OCI-M2 (cell line): ENCODE data around the gene AREG.
"Not testable (repeated sequence)": the region's sequence is repeated elsewhere in the genome, so short reads cannot be mapped to it uniquely, and the experiment has no call there.

Experiments used
- DNase-seq: peaks from one replicate; lab custom pipeline; 2025; ENCODE audit not compliant: unreplicated experiment; lab: John Stamatoyannopoulos, UW

The AREG gene, protein sequence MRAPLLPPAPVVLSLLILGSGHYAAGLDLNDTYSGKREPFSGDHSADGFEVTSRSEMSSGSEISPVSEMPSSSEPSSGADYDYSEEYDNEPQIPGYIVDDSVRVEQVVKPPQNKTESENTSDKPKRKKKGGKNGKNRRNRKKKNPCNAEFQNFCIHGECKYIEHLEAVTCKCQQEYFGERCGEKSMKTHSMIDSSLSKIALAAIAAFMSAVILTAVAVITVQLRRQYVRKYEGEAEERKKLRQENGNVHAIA

GRCh38 chr4:74444891-74445642 is at the start of gene AREG:
Gene AREG (plus strand): TSS chr4:74445136. CDS start chr4:74445346, 210 bp downstream.
- DNase-seq, result peak; percentile 47

- DNase-seq, result no peak
Observed at GRCh38 chr4:74395633-74396032, 49.3 kb upstream of the AREG start.

DNA sequence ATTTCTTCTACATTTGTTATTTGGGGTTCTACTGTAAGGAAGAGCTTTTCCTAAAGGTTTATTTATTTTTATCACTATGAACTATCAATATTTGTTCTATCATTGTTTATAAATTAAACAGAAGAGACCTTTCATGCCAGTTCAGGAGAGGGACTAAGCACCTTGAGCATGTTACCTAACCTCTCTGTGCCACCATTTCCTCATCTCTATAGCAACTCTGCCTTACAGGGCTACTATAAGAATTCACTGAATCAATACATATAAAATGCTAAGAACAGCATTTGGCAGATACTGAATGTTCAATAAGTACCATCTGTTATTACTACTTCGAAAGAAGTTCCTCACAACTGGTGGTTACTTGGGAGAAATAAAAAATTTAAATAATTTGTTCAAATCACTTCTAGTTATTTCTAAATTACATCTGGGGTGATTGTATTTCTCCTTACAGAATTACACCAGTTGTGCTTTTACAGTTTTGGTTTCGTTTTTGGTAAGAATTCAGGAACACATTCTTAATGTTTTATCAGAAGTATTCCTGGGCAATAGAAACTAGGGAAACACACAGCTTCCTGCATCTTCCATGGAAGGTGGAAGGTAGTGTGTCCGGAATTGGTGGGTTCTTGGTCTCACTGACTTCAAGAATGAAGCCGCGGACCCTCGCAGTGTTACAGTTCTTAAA is 47.0 kb upstream of the AREG start:
- no peak for DNase-seq

- DNase-seq, result not testable (repeated sequence)
Observed at GRCh38 chr4:74398894-74399589, 45.9 kb upstream of the AREG start.

GRCh38 chr4:74400395-74400794 is 44.5 kb upstream of the AREG start:
- DNase-seq, result no peak

DNA sequence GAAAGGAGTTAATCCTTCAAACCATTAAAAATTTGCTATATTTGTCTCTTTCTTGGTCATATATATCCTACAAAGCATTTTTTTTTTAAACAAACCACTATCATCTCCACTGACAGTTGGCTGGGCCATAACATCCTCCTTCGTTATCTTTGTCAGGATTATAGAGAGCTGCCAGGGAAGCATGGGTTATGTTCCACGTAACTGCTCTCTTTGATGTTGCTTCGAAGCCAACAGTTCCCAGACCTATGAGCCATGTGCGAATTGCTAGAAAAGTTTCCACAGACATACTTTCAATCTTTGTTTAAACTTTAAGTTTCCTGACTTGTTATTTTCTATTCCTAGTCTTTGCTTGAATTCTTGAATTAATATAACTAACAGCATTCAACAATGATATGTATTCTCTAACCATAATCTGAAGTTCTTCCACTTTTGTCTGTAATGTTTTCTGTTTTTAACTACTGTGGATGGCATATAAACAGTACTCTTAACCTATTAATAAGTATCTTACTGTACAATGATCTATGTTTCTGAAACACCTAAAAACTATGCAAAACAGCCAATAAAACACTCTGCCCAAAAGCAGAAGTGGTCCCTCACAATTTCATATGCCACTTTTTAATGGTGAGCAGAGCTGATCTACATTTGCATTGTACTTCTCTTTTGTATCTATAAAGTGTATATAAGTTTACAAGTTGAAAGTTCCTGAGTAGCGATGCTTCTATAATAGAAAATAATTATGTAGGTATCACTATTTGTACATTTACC is 42.1 kb upstream of the AREG start:
- DNase-seq, result peak; percentile 39

DNA sequence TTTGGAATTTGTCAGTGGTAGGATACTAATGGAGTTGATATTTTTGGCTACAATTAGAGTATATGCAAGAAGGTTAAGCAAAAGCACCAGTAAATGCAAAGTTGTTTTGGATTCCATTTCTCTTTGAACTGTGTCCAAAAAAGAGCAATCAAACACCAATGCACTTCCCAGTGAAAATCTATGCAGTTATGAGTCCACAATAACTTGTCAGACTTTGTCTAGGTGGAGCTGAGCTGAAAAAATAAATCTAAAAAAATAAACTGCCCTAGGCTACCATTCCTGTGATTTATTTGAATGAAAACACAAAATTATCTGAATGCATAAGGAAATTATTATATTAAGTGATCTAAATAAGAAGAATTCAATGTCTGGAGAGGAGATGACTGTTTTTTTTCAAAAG is 37.0 kb upstream of the AREG start:
- DNase-seq, result no peak

DNA sequence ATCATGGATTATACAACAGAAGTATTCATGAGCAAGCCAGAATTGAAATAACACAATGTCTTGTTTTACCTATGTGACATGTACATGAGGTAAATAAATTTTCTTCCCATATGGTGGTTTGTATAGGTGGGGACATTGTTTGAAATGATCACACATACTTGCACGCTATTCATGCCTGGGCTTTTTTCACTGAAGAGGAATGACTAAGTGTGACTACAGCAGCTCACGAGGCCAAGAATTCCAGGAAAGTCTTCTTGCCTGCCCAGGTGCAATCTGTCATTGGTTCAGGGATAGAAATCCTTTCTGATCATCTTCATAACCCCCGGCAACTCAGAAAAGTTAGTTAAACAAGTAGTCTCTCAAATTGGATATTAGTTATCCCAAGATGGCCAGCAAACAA is 36.3 kb upstream of the AREG start:
- no peak for DNase-seq

DNA sequence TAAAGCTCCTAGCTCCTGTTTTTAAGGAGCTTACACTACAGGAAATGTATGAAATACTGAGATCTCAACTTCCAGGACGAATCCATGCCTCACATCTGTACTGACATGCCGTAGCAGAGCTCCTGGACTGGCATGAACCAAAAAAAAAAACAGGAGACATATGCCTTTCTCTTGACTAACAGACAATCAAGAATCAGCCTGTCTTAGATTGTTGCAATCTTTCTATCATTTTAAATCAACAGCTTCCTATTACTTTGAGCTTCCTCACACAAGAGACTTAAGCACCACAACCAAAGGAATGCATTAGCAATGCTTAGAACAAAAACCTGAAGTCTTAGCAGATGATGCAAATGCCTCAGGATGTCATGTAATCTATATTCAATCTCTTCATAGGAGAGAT is 34.7 kb upstream of the AREG start:
- no peak for DNase-seq

DNA sequence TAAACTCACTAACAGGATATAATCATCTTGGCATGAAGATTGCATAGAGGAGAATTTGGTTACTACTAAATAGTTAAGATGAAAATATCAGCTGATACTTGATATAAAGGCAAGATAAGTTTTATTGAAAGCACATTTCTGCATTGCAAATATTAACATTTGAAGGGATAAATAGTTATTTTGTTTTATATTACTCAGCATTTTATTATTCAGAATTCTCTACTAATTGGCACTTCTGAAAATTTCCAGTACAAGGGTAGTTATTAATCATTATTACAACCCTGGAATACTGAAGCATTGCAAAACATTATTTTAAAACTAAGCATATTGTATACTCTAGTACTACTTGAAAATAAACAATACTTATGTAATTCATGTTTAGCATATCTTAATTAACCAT is 32.7 kb upstream of the AREG start:
- no peak for DNase-seq

GRCh38 chr4:74413265-74413664 is 31.7 kb upstream of the AREG start:
- DNase-seq, result no peak

DNA sequence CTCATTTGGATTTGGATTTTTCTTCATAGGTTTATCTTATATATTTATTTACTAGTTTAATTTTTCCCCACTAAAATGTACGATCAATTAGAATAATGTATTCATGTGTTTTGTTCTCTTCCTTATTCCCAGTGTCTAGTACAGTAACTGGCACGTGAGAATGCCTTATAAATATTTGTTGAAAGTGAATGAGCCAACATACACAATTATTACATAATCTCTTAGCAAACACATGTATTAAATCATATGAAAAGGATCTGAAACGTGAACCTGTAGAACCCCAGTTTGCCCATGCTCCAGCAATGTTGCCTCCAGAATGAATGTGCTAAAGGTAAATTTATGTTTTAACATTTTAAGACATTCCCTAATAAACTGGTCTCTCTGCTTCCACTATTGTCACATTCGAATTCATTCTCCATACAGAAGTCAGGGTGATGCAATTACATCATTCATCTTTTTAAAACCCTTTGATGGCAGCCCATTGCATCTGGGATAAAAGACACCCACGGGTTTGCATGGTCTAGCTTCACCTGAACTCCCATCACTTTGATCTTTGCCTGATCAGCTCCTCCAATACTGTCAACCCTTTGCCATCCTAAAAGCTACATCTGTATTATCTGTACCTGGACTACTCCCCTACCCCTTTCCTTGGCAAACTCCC is 30.7 kb upstream of the AREG start:
- no peak for DNase-seq

DNA sequence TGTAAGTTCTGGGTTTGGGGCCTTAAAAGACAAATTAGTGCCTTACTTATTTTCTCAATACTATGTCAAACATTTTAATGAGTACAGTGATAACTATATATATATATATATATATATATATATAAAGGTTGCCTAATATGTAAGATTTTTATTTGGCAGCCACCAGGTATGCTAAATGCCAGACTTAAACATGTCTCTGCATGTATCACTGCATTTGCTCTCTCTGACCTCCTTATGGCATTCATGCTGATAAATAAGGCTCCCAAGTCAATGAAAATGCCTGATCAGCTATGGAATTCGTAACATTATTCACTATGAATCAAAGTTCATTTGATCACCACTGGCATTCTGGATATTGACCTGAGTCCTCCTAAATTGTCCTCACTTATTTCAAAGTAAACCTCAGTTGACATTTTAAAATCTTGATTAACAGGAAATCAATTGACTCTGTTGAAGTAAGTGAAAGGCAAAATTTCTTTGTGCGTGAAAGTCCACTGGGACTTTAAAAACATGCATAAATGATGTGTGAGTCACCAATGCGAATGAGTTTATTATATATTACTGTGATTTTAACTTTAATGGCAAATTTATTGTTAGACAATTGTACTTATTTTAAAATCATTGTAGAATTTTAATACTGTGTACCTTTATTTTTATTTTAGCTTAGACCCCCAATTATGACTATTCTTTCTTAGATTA is 29.2 kb upstream of the AREG start:
- no peak for DNase-seq

DNA sequence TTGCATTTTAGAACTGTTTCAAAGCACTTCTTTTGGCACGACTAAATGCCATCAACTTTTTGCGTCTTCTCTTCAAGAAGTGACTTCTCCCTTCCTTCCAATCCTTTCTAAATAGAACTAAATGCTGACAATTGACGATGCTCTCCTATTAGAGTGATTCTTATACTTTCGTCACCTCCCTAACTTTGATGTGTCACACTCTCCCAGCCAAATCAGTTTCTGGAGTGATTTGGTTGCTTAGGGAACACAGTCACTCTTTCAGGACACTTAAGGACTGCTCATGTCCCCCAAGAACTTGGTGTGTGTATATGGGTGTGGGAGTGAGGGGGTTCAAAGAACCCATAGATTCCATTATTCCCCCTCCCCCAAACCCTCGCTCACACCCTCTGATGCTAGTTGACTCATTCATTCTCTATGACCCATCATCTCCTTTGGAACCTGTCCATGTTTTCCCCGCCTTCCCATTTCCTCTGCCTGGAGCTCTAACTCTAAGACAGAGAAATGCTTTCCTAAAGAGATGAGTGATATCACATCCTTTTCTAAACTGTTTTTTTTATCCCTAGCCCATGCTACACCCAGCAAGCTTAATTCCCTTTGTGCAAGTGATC is 26.8 kb upstream of the AREG start:
- DNase-seq, result no peak

DNA sequence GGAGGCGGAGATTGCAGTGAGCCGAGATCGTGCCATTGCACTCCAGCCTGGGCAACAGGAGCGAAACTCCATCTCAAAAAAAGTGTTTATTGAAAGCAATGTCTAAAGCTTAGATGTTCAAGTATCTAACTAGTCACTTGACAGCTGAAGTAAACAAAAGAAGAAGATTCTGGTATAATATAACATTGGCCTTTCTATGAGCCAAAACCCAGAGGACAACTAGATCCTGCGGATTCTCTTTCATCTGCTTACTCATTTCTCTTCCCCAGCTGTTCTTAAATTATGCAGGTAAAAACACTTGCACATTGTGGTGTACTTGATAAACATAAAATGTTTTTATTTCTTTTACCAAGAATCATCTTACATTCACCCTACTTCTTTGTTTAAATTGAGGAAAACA is 24.1 kb upstream of the AREG start:
- DNase-seq, result no peak

GRCh38 chr4:74423104-74423503 is 21.8 kb upstream of the AREG start:
- no peak for DNase-seq

DNA sequence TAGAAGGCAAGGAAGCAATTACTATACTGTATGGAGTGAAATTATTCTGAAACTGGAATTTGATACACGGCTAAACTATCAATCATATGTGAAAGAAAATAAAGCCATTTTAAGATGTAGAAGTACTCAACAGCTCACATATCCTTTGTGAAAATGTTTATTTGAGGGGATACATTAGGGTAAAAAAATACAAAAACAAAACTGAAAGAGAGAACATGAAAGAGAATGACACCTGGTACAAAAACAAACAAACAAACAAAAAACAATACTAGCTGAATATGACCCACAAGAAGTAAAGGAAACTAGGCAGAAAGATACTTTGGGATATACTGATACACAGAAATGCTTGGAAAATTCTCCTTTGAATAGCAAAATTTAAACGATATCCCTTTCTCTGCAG is 20.8 kb upstream of the AREG start:
- DNase-seq, result no peak

- no peak for DNase-seq
Observed at GRCh38 chr4:74426101-74426500, 18.8 kb upstream of the AREG start.

DNA sequence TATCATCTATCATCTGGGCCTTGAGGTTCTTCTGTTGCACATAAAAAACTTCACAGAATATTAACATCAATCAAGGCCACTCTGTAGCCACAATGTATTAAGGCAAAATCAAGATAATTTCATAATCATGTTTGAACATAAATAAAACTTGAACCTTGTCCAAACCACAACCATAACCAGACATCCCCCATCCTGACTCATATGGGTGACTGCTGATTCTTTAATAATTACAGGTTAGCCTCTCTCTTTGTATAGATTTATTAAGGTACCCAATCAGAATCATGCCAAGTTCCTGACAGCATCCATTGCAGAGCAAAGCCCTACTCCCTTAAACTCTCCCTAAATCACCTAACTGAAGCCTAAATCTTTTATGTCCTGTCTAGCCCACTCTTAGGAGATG is 16.7 kb upstream of the AREG start:
- DNase-seq, result no peak
